ENCODE data around the gene SAP30BP. TPM values are rescaled to one million over a fixed set of nuclear protein-coding genes. Genes with fewer than 3 reads are reported as not detected.

Gene SAP30BP
- total RNA-seq, 1 experiment from 2014 or later, result 126 TPM

GRCh38 chr17:75673487-75673886 lies 6.3 kb downstream of the SAP30BP start:
- no peaks in the 10 kb centered on the region for H3K27me3 Mint-ChIP-seq (ENCODE audit: insufficient read depth, unreplicated experiment)
- BruUV-seq (replicated peaks), result no TSS peak
- H3K4me1 Mint-ChIP-seq (ENCODE audit: low read depth, unreplicated experiment), result no peaks in the 10 kb centered on the region
- H3K27ac Mint-ChIP-seq (ENCODE audit: unreplicated experiment), result no peak overlapping the region
- intact Hi-C loops (cut with micrococcal nuclease; ENCODE audit: unreplicated experiment), result no loop called here
- DNase-seq, result no peak
- H3K9me3 Mint-ChIP-seq (ENCODE audit: unreplicated experiment), result no peaks in the 10 kb centered on the region
- CTCF ChIA-PET, result interaction anchor here (0.6 to 2.1 kb wide), 4 partner anchors 41 to 379 kb away, joined by 3 to 14 read pairs (median 8); partner anchors contain the start of gene SMIM5
- H3K4me3 Mint-ChIP-seq (ENCODE audit: unreplicated experiment), result no peak overlapping the region
- Histone ChIP-seq H3K4me1 (0 out of 2 replicates have a peak, but pooled peaks cover under 1% of the 10 kb centered on the region), H3K9me3 (no peaks in the 10 kb centered on the region), H3K27me3 (replicated peaks; ENCODE audit: control insufficient read depth, insufficient read depth, low read length) (no peaks in the 10 kb centered on the region), H3K36me3 (ENCODE audit: control insufficient read depth, insufficient read depth, low read length) (peaks cover 2% of the 10 kb centered on the region), H3K4me3 (ENCODE audit: low read depth, low read length) (no peak overlapping the region)
- POLR2A ChIA-PET, result interaction anchor here (0.5 to 0.7 kb wide), 2 partner anchors 40 to 77 kb away, joined by 3 to 6 read pairs; no protein-coding TSS in a partner anchor
- TF ChIP-seq, protein P1, sequence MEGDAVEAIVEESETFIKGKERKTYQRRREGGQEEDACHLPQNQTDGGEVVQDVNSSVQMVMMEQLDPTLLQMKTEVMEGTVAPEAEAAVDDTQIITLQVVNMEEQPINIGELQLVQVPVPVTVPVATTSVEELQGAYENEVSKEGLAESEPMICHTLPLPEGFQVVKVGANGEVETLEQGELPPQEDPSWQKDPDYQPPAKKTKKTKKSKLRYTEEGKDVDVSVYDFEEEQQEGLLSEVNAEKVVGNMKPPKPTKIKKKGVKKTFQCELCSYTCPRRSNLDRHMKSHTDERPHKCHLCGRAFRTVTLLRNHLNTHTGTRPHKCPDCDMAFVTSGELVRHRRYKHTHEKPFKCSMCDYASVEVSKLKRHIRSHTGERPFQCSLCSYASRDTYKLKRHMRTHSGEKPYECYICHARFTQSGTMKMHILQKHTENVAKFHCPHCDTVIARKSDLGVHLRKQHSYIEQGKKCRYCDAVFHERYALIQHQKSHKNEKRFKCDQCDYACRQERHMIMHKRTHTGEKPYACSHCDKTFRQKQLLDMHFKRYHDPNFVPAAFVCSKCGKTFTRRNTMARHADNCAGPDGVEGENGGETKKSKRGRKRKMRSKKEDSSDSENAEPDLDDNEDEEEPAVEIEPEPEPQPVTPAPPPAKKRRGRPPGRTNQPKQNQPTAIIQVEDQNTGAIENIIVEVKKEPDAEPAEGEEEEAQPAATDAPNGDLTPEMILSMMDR (IDR thresholded peaks at IDR 0.05; ENCODE audit: insufficient read depth in 1 of 2, low read depth in 1 of 2, low read length in 1 of 2, severe bottlenecking in 1 of 2, unreplicated experiment in 1 of 2), result no peak
- H3K36me3 Mint-ChIP-seq (ENCODE audit: insufficient read depth, unreplicated experiment), result peaks cover 84% of the 10 kb centered on the region

DNA sequence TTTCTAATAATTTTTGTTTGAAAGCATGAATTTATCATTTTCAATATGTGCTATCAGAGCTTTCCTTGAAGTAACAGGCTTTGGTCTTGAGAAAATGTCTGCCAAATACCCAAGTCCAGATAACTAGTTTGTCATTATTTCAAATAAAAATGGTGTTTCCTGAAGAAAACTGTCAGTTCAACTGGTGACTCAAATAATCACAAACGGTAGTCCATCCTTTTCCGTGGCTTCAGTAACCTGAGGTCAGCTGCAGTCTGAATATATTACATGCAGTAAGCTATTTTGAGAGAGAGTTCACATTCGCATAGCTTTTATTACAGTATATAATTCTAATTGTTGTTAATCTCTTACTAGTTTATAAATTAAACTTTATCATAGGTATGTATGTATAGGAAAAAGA lies 9.3 kb downstream of the SAP30BP start:
- Mint-ChIP-seq H3K36me3 (ENCODE audit: insufficient read depth, unreplicated experiment) (peaks cover 84% of the 10 kb centered on the region), H3K4me1 (ENCODE audit: low read depth, unreplicated experiment) (peaks cover 7% of the 10 kb centered on the region), H3K9me3 (ENCODE audit: unreplicated experiment) (no peaks in the 10 kb centered on the region), H3K27ac (ENCODE audit: unreplicated experiment) (no peak overlapping the region), H3K27me3 (ENCODE audit: insufficient read depth, unreplicated experiment) (no peaks in the 10 kb centered on the region), H3K4me3 (ENCODE audit: unreplicated experiment) (no peak overlapping the region)
- intact Hi-C loops (cut with micrococcal nuclease; ENCODE audit: unreplicated experiment), result no loop called here
- Histone ChIP-seq H3K27me3 (replicated peaks; ENCODE audit: control insufficient read depth, insufficient read depth, low read length) (no peaks in the 10 kb centered on the region), H3K4me1 (no peaks in the 10 kb centered on the region), H3K36me3 (ENCODE audit: control insufficient read depth, insufficient read depth, low read length) (peaks cover 5% of the 10 kb centered on the region), H3K4me3 (ENCODE audit: low read depth, low read length) (no peak overlapping the region), H3K9me3 (no peaks in the 10 kb centered on the region)
- ChIA-PET CTCF (interaction anchor here (0.7 kb wide), 1 partner anchor 10 kb away, joined by 4 read pairs; no protein-coding TSS in a partner anchor), POLR2A (interaction anchor here (0.6 to 1.0 kb wide), 3 partner anchors 10 to 425 kb away, joined by 3 to 4 read pairs (median 4); partner anchors contain the start of gene RECQL5)
- TF ChIP-seq, protein P1 (IDR thresholded peaks at IDR 0.05; ENCODE audit: insufficient read depth in 1 of 2, low read depth in 1 of 2, low read length in 1 of 2, severe bottlenecking in 1 of 2, unreplicated experiment in 1 of 2), result no peak
- BruUV-seq (replicated peaks), result no TSS peak
- no peak for DNase-seq

DNA sequence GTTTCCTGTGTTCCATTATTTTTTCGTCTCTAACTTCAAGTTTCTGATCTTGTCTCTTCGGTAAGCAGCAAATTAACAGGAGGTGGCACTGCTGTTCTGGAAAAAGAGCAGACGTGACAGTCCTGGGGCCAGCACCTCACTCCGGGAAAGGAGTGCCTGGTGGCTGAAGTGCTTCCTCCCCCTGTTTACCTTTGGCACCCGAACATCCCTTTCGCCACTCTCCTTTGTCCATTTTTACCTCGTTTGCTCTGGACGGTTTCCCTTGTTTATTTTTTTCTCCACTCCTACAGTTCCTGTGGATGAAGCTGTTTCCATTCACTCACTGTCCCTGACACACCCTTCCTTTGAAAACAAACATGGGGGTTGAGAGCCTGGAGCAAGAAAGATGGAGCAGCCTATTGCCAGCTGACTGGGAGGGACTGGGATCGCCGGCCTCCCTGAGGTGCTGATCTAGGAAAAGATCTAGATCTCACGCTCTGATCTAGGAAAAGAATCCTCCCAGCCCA lies 12.6 kb downstream of the SAP30BP start:
- BruUV-seq (replicated peaks), result no TSS peak
- Histone ChIP-seq H3K36me3 (ENCODE audit: control insufficient read depth, insufficient read depth, low read length) (peaks cover 5% of the 10 kb centered on the region), H3K4me3 (ENCODE audit: low read depth, low read length) (no peak overlapping the region), H3K9me3 (no peaks in the 10 kb centered on the region), H3K4me1 (peaks cover 17% of the 10 kb centered on the region), H3K27me3 (replicated peaks; ENCODE audit: control insufficient read depth, insufficient read depth, low read length) (no peaks in the 10 kb centered on the region)
- H3K4me3 Mint-ChIP-seq (ENCODE audit: unreplicated experiment), result peak overlapping the region; percentile 4
- peaks cover 23% of the 10 kb centered on the region for H3K4me1 Mint-ChIP-seq (ENCODE audit: low read depth, unreplicated experiment)
- CTCF ChIA-PET, result interaction anchor here (0.9 kb wide), 1 partner anchor 68 kb away, joined by 3 read pairs; no protein-coding TSS in a partner anchor
- POLR2A ChIA-PET, result interaction anchor here (0.6 kb wide), 1 partner anchor 66 kb away, joined by 3 read pairs; no protein-coding TSS in a partner anchor
- H3K9me3 Mint-ChIP-seq (ENCODE audit: unreplicated experiment), result no peaks in the 10 kb centered on the region
- TF ChIP-seq, protein P1 (IDR thresholded peaks at IDR 0.05; ENCODE audit: insufficient read depth in 1 of 2, low read depth in 1 of 2, low read length in 1 of 2, severe bottlenecking in 1 of 2, unreplicated experiment in 1 of 2), result peak; percentile 16 to 30
- H3K36me3 Mint-ChIP-seq (ENCODE audit: insufficient read depth, unreplicated experiment), result peaks cover 79% of the 10 kb centered on the region
- peak overlapping the region; percentile 27 for H3K27ac Mint-ChIP-seq (ENCODE audit: unreplicated experiment)
- H3K27me3 Mint-ChIP-seq (ENCODE audit: insufficient read depth, unreplicated experiment), result no peaks in the 10 kb centered on the region
- intact Hi-C loops (cut with micrococcal nuclease; ENCODE audit: unreplicated experiment), result loop anchor here (1.0 kb wide), 1 partner anchor 68 kb away; no protein-coding TSS in a partner anchor
- peak; percentile 30 to 58 for DNase-seq

Data from Caco-2 (cell line).